SKM-1 treated with dmso at 0.1 percent for 144 hours (cell line): ENCODE data around the gene HPD.
A peak's percentile ranks its signal among the peaks of the same experiment; 100 is the strongest.
"Not testable (repeated sequence)": the region's sequence is repeated elsewhere in the genome, so short reads cannot be mapped to it uniquely, and the experiment has no call there.

Source experiments
- DNase-seq: peaks from one replicate; lab custom pipeline; 2025; ENCODE audit not compliant: unreplicated experiment; lab: John Stamatoyannopoulos, UW

Gene HPD

DNA sequence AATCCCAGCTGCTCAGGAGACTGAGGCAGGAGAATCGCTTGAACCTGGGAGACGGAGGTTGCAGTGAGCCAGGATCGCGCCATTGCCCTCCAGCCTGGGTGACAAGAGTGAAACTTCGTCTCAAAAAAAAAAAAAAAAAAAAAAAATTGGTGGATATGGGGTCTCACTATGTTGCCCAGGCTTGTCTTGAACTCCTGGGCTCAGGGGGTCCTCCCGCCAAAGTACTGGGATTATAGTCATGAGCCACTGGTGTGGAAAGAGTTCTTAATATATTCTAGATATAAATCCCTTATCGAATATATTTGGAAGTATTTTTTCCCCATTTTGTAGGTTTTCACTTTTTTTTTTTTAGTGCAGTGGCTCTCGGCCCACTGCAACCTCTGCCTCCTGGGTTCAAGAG, 10.6 kb upstream of the HPD start:
- not testable (repeated sequence) for DNase-seq

DNA sequence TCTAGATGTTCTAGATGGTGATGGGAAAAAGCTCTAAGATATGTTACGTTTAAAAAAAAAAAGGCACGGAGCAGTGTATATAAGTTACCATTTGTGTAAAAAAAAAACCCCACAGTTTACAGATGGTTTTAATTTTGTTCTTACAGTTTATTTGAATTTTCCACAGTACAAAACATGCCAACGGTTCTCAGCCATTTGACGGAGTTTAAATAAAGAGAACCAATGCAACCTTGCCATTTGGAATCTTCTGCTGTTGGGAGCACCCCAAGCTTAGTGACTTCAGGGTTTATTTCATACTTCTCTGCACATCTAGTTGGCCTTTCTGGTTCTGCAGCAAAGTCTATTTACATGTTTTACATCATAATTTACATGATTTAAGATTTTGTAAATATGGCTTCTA, 7.7 kb upstream of the HPD start:
- no peak for DNase-seq

DNA sequence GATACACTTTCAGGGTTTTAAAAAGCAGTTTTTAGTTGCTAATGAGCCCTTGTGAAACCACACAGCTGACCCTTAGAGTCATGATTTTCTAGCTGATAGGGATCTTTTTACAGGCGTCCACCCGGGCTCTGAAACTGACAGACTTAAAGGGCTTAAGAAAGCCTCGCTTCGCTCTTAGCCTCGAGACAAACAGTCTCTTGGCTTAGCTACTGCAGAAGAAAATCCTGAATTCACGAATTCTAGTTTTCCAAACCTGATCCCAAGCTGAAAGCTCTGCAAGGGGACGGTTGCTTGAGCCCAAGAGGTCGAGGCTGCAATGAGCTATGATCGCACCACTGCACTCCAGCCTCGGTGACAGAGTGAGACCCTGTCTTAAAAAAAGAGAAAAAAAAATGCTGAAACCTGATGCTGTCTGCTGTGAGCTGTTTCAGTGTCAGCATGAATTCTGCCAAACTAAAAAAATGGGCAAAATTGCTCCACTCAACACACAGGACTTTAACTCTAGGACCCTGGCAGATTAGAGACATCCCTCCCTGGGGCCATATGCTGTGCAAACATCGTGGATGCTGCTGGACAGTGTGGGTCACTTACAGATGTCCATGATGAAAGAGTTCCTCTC, 3.1 kb upstream of the HPD start:
- DNase-seq: no peak

DNA sequence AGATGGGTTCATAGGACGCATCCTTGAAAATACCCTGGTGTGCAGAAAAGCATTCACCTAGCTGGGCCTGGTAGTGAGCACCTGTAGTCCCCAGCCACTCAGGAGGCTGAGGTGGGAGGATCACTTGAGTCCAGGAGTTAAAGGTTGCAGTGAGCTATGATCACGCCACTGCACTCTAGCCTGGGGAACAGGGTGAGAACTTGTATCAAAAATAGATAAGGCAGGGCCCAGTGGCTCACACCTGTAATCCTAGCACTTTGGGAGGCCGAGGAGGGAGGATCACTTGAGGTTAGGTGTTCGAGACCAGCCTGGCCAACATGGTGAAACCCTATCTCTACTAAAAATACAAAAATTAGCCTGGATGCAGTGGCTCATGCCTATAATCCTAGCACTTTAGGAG, 2.0 kb upstream of the HPD start:
- DNase-seq: not testable (repeated sequence)

DNA sequence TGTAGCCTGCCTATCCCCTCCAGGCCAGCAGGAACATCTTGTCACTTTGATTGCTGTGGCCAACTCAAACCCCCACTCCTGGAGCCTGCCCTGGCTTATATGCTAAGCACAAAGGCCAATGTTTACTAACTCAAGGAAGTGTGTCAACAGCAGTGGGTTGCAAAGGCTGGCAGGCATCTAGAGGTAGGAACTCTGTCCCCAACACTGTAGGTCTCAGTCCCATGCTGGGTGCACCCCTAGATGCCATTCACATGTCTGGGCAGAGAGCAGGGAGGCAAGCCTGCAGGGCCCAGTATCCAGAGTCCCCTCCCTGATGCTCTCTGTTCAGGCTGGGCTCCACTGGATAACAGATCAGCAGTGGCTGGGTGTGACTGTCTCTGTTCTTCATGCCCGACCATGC, 1.6 kb upstream of the HPD start:
- no peak for DNase-seq

DNA sequence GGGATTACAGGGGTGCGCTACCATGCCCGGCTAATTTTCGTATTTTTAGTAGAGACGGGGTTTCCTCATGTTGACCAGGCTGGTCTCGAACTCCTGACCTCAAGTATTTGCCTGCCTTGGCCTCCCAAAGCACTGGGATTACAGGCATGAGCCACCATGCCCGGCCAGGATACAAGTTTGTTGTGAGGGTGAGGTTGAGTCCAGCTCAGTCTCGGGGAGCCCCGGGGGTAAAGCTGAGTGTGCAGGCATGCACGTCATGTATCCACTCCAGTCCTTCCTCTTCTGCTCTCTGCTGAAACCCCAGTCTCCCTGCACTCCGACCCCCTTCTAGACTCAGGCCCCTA, 369 bp downstream of the HPD start:
- no peak for DNase-seq

DNA sequence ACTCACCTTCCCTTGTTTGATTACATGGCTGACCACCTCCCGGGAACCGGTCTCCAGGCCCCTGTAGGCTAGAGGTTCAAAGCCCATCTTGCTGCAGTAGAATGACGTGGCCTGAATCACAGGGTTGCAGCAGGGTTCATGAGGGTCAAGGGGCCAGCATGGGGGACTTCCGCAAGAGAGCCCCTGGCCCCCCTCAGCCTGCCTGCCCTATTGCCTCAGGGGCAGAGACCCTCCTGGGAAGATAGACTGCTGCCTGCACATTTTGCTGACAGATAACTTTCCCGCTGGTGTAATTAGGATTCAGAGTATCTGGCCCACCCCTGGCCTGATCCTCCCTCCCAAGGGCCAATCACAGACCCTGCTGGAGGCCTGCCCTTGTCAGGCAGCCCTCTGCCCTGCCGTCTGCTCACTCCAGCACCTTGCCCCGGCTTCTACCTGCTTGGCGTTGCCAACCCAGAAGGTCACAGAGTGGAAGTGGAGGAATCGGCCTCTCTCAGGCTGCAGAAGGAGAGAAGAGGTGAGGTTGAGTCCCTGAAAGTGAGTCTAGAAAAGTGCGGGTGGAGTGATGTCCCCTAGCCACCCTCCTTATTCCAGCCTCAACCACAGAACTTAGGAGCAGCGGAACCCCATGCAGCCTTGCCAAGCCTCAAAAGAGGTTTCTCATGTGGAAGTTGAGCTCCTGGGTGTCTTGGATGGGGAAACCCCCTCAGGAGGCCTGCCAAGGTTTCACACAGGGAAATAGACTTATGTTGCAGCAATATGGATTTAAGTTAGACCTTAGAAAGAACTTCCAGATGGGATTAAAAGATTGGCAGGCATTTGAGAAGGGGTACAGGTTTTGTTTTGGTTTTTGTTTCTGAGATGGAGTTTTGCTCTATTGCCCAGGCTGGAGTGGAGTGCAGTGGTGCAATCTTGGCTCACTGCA, 1.1 kb downstream of the HPD start:
- DNase-seq: no peak

DNA sequence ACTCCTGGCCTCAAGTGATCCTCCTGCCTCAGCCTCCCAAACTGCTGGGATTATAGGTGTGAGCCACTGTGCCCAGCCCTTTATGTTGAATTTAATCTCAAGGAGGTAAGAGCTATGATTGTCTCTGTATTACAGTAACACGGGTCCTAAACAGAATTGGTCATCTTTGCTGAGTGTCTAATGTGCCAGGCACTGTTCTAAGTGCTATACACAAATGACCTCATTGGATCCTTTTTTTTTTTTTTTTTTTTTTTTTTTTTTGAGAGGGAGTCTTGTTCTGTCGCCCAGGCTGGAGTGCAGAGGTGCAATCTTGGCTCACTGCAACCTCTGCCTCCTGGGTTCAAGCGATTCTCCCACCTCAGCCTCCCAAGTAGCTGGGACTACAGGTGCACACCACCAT, 6.3 kb downstream of the HPD start:
- not testable (repeated sequence) for DNase-seq

DNA sequence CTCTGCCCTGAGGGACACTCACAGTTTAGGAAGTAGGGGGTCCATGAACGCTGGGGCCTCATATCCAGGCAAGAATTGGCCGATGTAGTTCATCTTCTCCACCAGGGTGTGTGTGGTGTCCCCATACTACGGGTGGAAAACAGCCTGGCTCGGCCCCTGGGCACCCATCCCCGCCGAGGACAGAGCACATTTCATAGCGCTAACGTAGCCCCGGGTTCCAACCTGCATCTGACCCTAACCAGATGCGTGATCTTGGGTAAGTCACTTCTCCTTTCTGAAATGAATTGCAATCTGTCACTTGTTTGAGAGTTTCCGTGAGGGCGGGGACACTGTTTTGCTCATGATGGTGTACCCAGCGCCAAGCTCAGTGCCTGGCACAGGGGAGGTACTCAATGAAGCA, 9.0 kb downstream of the HPD start:
- peak; percentile 7 for DNase-seq

DNA sequence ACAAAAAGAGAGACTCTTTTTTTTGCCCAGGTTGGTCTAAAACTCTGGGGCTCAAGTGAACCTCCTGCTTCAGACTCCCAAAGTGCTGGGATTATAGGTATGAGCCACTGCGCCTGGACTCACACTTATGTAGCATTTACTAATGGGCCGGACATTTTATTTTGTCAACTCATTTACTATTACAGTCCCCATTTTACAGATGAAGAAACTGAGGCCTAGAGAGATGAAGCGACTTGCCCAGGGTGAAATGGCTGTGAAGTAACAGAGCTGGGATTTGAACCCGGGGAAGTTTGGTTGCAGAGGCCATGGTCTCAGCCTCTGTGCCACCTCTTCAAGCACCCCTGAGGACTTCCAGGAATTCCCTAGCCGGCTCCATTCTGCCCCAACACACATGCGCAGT, 9.4 kb downstream of the HPD start:
- DNase-seq: no peak

DNA sequence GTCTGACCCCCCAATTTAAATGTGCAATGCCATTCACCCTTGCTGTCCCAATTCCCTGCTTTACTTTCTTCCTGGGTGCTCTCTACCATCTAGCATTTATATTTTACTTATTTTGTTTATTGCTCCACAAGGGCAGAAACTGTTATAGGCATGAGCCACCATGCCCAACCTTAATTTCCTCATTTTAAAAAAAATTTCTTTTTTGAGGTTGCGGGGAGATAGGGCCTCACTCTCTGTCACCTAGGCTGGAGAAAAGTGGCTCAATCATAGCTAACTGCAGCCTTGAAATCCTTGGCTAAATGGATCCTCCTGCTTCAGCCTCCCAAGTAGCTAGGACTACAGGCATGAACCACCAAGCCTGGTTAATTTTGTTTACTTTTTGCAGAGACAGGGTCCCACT, 13.0 kb downstream of the HPD start:
- DNase-seq: no peak

DNA sequence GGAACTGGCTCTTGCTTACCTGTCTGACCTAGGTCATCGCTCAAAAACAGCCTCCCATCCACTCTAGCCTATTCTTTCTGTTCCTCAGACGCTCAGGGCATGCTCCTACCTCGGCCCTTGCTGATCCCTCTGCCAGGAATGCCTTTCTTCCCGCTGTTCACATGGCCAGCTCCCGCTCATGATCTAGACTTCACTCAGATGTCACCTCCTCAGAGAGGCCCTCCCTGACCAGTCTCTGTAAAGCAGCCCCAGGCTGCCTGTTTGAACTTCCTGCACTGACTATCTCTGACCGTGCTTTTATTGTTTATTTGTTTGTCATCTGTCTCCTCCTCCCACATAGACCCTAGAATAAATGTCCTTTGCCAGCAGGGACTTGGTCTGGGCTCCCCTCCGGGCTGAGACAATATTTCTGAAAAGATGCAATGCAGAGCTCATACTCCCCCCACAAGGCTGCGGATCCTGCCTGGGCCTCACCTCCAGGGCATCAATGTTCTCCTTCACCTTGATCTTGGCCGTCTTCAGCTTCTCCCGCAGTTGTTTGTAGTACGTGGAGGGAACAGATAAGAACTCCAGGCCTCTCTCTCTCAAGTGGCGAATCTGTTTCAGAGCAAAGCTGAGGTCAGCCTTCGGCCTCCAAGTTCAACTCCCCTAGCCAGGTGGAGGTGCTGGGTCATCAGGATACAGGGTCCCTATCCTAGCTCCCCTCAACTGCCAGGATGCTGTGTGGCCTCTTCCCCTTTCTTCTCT, 15.2 kb downstream of the HPD start:
- DNase-seq: no peak

DNA sequence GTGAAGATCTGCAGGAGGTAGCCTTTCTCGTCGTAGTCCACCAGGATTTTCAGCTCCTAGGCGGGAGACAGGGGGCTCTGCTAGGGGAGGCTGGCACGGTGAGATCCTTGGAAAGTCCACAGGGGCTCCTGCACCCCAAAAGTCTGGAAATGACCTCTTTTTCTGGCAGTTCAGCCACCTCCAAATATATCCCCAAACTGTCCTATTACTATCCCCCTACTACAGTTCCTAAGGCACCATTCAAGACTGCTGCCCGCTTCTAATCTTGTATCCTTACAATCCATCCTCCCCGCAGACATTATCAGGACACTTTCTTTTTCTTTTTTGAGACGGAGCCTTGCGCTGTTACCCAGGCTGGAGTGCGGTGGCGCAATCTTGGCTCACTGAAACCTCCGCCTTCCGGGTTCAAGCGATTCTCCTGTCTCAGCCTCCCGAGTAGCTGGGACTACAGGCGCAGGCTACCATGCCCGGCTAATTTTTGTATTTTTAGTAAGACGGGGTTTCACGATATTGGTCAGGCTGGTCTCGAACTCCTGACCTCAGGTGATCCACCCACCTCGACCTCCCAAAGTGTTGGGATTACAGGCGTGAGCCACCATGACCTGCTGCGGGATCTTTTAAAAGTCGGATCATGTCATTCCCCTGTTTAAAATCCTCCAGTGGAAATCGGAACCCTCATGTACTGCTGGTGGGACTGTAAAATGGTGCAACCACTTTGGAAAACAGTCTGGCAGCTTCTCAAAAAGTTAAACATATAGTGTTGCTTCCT, 18.5 kb downstream of the HPD start:
- DNase-seq: no peak

DNA sequence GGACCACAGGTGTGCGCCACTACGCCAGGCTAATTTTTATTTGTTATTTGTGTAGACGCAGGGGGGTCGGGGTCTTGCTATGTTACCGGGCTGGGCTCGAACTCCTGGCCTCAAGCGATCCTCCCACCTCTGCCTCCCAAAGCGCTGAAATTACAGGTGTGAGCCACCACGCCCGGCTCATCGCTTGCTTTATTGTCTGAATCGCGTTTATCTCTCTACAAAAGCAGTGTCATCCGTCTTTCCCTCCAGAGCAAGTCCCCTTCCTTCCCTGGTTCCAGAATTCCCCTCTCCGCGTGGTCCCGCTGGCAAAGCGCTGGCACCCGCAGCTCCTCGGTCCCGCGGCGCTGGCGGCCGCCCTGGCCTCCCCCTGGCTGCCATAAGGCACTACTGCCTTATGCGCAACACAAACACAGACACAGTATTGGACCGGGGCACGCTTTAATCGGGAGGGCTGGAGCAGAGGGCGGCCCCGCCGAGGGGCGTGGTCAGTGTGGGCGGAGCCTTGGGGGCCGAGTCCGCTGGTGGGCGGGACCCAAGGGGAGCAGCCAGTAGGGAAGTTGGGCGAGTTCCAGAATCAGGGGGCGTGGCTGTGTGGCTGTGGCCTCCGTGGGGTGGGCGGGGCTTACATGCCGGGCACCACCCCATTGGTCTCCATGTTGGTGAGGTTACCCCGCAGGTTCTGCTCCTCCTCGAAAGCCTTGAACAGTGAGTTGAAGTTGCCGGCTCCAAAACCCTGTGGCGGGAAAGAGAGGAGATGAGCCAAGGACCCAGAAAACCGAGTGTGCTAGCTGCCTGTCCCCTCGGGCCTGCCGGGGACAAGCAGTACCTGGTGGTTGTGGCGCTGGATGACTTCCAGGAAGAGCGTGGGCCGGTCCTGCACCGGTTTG, 19.3 kb downstream of the HPD start:
- DNase-seq: peak; percentile 72

DNA sequence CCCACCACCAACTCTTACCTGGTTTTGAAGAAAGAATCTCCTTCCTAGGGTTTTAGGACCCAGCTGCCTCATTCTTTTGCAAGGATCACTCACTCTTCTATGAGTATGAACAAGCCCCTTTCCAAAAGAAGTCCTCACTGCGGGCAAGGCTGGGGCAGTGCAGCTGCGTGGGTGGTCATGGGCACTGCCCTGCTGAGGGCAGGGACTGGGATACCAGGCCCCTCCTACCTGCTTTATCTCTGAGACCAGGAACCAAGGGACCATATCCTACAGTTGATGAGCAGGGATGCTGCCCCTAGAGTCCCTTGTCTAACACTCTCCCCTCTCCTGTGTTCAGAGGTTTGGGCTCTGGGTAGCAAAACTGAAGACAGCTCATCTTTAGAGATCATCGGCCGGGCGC, 20.5 kb downstream of the HPD start:
- DNase-seq: no peak

DNA sequence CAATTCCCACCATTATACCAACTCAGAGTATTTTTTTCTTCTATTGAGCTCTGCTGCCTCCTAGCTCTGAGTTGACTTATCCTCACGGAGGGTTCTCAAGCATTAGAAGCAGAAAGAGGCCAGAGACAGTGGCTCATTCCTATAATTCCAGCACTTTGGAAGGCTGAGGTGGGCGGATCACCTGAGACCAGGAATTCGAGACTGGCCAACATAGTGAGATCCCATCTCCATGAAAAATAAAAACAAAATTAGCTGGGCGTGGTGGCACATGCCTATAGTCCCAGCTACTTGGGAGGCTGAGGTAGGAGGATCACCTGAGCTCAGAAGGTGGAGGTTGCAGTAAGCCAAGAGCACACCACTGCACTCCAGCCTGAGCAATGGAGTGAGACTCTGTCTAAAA, 21.0 kb downstream of the HPD start:
- no peak for DNase-seq

DNA sequence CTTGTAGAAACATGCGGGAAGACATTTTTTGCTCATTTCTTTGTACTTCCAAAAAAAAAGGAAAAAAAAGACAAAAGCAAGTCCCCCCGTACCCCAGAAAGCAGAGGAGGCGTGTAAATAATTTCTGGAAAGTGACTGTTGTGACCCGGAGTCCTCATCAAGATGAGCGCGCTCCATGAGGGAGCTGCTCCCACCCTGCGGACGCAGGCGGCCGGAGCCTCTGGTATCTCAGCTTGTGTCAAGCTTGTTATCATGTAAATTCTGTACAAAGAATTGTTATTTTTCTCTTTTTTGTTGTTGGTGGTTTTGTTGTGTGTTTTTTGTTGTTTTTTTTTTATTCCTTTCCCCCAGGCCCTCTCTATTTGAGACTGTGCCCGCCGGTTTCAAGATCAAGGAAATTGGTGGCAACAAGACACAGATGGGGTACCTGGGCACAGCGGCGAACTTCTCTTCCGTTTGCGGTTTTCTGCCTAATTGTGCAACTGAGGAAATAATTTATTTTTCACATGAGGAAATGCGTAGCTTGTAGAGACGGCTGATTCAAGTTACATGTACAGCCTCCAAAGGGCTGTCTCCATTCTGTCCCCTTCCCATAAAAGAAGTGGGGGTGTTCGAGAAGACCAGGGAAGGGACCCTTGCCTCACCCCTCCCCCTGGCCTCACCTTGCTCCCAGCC, 27.0 kb downstream of the HPD start:
- DNase-seq: no peak

DNA sequence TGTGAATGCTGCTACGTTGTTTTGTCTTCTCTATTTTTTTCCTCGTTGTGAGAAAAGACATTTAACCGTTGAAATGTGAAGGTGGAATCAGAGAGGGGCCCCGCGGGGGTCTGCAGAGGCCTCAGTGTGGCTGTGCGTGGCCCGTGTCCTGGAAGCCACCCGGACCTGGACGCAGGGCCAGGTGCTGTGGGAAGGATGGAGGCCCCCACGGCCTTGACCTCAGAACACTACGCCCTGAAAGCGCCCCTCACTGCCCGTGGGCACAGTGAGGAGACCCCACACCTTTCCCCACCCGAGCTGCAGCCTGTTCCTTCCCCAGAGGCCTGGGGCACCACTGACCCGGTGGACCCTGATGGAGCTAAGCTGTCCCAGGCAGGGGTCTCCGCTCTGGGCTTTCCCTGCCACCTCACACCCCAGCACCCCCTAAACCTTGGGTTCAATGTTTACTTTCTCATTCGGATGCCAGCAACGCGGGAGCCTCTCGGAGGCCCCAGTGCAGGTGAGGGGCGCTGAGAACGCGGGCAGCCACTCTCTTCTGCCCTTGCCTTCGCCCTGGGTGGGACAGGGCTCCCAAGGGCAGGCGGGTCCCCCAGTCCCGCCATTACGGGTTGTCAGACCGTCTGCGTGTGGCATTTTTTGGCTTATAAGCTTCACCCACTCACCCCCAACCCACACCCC, 27.9 kb downstream of the HPD start:
- no peak for DNase-seq

DNA sequence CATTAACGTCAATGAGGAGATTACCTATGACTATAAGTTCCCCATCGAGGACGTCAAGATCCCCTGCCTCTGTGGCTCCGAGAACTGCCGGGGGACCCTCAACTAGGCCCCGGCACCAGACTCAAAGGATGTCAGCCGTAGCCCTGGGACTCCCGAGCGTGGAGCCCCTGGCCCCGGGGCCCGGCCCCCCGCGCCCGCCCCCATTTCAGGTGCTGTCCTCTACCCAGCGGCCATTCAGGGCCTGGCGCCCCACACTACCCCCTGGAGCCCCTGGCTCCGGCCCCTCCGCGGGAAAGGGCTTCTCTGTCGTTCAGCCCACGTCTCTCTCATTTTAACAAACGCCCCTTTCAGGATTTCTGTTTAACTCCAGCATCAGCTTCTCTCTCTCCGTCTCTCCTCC, 28.5 kb downstream of the HPD start:
- DNase-seq: no peak
